Coronary artery (tissue), 2 donors: ENCODE results near the gene TPCN1.

Source experiments
- DNase-seq: peaks from one replicate; pipeline ENCODE4 v3.0.0-alpha.2; 2017; ENCODE audit warnings: low spot score
- H3K27ac ChIP-seq, 2 donors: fragments of 200-600 bp; sonication (generic); one replicate each; pipeline ENCODE4 v1.5.1; 2016 to 2019
- H3K4me3 ChIP-seq: fragments of 200-600 bp; sonication (generic); 2 replicates; pipeline ENCODE4 v1.5.1; 2016; ENCODE audit warnings: mild to moderate bottlenecking, moderate library complexity
- TF ChIP-seq, protein P1 (sequence below): fragments of 200-600 bp; sonication (generic); IDR thresholded peaks from one replicate; pipeline ENCODE4 v1.5.1; 2019; ENCODE audit warnings: antibody characterized with exemption

TPCN1 gene

DNA sequence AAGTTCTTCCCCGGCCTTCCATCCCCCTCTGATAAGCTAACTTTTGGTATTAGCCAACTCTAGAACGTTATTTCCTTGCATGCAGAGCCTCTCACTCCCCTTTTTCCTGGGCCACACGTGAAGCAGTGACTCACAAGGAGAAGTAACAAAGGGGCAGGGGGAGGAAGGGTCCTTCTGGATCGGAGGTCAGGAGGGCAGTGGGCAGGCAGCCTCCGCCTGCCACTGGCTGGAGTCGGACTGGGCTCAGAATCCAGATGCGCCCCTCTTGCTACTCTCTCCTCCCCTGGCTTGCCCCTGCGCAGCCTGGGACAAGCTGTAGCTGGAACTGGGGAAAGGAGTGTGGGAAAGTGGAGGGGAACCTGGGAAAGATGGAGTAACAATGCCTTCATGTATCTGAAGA lies 55.0 kb downstream of the TPCN1 start:
- Histone ChIP-seq H3K27ac (peak overlapping the region in 1 of 2 donors; percentile 13), H3K4me3 (no peak overlapping the region)
- no peak for DNase-seq
- TF ChIP-seq, protein P1, sequence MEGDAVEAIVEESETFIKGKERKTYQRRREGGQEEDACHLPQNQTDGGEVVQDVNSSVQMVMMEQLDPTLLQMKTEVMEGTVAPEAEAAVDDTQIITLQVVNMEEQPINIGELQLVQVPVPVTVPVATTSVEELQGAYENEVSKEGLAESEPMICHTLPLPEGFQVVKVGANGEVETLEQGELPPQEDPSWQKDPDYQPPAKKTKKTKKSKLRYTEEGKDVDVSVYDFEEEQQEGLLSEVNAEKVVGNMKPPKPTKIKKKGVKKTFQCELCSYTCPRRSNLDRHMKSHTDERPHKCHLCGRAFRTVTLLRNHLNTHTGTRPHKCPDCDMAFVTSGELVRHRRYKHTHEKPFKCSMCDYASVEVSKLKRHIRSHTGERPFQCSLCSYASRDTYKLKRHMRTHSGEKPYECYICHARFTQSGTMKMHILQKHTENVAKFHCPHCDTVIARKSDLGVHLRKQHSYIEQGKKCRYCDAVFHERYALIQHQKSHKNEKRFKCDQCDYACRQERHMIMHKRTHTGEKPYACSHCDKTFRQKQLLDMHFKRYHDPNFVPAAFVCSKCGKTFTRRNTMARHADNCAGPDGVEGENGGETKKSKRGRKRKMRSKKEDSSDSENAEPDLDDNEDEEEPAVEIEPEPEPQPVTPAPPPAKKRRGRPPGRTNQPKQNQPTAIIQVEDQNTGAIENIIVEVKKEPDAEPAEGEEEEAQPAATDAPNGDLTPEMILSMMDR: no peak

DNA sequence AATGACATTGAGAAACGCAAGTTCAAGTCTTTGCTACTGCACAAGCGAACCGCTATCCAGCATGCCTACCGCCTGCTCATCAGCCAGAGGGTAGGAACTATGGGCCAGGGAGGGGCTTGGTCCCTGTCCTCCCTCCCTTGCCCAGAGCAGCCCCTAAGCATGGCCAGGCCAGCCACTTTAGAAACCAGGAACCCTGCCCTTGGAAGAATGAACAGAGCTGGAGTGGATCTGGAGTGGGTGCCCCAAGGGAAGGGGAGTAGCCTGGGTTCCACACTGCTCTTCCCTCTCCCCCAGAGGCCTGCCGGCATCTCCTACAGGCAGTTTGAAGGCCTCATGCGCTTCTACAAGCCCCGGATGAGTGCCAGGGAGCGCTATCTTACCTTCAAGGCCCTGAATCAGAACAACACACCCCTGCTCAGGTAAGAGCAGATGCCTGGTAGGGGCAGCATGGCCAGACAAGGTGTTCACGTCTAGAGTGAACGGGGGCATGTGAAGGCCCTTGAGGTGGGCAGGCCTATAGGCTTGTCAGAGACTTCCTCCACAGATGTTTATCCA lies 55.8 kb downstream of the TPCN1 start:
- H3K4me3 ChIP-seq: no peak overlapping the region
- no peak for DNase-seq
- TF ChIP-seq, protein P1: no peak
- no peak overlapping the region for H3K27ac ChIP-seq

DNA sequence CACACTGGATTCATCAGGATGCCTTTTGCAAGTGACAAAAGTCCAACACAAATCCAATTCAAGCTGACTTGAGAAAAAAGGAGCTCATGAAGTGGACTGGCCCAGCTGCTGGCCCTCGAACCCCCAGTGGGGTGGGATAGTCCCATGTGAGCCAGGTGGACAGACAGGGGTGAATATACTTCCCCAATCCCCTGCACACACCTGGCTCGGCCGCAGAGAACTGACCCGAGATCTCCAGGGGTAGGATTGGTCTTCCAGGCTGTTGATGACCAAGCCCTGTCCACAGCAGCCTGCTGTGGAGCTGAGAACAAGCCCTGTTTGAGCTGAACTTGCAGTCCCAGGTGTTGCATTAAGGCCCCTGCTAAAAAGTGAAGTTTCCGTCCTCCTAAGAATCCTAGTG lies 56.2 kb downstream of the TPCN1 start:
- Histone ChIP-seq H3K27ac (no peak overlapping the region), H3K4me3 (no peak overlapping the region)
- TF ChIP-seq, protein P1: no peak
- no peak for DNase-seq

DNA sequence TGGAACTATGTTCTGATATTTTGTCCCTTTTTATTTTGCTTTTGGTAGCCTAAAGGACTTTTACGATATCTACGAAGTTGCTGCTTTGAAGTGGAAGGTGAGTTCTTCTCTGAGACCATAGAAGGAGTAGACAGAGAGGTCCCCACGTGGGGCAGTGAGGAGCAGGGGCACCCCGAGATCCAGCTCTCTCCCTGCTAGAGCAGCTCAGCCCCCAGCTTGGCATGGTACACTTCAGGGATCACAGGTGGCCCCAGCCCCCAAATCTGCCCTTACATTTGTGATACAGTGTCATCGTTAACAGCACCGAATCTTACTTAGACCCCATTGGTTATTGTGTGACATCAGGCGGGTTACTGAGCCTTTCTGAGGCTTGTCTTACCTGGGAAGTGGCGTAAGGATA lies 56.9 kb downstream of the TPCN1 start:
- Histone ChIP-seq H3K4me3 (no peak overlapping the region), H3K27ac (no peak overlapping the region)
- TF ChIP-seq, protein P1: no peak
- DNase-seq: no peak

DNA sequence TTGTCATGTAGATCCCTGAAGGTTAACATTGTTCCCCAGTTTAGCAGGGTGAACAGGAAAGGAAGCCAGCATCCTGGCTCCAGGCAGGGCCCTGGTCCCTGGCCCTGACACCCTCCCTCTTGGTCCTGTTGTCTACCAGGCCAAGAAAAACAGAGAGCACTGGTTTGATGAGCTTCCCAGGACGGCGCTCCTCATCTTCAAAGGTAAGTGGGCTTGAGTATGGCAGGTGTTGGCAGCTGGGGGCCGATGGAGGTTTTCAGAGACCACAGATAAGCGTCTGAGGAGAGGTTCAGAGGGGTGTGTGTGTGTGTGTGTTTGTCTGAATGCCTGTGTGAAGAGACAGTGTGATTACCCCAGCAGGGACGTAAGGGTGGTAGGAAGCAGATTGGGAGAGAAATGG lies 57.4 kb downstream of the TPCN1 start:
- no peak overlapping the region for H3K4me3 ChIP-seq
- no peak overlapping the region for H3K27ac ChIP-seq
- TF ChIP-seq, protein P1: no peak
- no peak for DNase-seq

DNA sequence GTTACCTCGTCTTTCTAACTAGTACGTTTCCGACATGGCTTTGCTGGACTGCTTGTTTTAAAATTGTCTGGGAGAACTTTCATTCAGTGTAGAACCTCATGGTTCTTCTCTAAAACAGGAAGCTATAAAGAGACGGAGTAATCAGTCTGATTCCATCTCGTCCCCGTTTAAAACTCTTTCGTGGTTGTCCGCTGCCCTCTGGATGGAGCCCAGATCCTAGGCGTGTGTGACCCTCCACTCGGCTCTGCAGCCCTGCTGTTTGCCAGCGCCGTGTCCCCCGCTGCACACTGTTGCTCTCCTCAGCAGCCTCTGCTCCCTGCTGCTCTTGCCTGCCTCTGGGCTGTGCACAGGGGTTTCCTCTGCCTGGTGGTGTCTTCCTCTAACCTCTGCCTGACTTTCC lies 63.5 kb downstream of the TPCN1 start:
- DNase-seq: no peak
- Histone ChIP-seq H3K27ac (no peak overlapping the region), H3K4me3 (no peak overlapping the region)
- TF ChIP-seq, protein P1: no peak

DNA sequence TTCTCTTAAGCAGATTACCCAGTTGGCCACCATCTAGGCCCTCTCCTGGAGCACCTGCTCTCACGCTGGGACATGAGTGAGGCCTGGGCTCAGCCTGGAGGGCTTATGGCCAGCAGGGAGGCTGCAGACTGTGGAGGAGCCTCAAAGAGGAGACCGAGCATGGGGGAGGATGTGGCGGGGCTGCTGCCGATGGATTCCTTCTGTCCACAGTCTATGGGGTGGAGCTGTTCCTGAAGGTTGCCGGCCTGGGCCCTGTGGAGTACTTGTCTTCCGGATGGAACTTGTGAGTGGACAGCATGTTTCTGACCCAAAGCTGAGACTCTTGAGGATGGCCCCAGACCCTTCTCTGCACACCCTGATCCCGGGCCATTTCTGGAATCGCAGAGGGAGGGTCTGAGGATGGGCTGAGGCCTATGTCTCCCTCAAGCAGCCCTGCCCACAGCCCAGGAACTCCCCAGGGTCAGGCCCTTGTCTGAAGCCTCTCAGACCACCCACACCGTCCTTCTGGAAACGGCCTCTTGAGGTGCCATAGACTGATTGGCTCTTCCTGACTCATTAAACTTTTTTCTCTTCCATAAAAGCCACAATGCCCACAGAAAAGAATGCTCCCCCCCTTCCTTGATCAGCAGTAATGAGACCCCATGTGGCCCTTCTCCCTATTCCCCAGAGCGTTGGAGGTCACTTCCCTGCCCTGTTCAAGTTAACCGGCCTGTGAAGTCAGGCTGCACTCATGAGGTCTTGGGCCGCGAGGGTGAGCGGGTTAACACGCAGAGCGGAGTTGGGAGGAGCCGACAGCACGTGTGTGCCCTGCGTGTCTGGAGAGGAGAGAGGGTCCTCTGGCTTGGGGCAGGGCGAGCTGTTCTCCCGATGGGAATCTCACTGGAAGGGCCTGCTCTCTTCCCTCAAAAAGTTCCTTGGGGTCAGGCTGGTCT lies 64.7 kb downstream of the TPCN1 start:
- Histone ChIP-seq H3K4me3 (no peak overlapping the region), H3K27ac (no peak overlapping the region)
- TF ChIP-seq, protein P1: no peak
- DNase-seq: no peak
